ENCODE measurements around the gene IKBKG.
A peak's percentile ranks its signal among the peaks of the same experiment; 100 is the strongest.
"Not testable (repeated sequence)": the region's sequence is repeated elsewhere in the genome, so short reads cannot be mapped to it uniquely, and the experiment has no call there.

The IKBKG gene

GRCh38 chrX:154526901-154527675 is 20.3 kb upstream of the IKBKG start:
- DNase-seq (ENCODE audit: low spot score) = peak; percentile 73

- DNase-seq (ENCODE audit: low spot score) = peak; percentile 37
Measured at GRCh38 chrX:154529206-154529612, 18.2 kb upstream of the IKBKG start.

GRCh38 chrX:154530286-154530685 is 17.1 kb upstream of the IKBKG start:
- no peak for DNase-seq (ENCODE audit: low spot score)

- peak; percentile 58 for DNase-seq (ENCODE audit: low spot score)
Measured at GRCh38 chrX:154531626-154532025, 15.8 kb upstream of the IKBKG start.

- no peak for DNase-seq (ENCODE audit: low spot score)
Measured at GRCh38 chrX:154532690-154533089, 14.7 kb upstream of the IKBKG start.

- DNase-seq (ENCODE audit: low spot score) = peak; percentile 92
Measured at GRCh38 chrX:154534526-154535322, 12.7 kb upstream of the IKBKG start.

GRCh38 chrX:154535892-154536291 is 11.5 kb upstream of the IKBKG start:
- no peak for DNase-seq (ENCODE audit: low spot score)

- DNase-seq (ENCODE audit: low spot score) = no peak
Measured at GRCh38 chrX:154539077-154539476, 8.3 kb upstream of the IKBKG start.

- not testable (repeated sequence) for DNase-seq (ENCODE audit: low spot score)
Measured at GRCh38 chrX:154540365-154540764, 7.1 kb upstream of the IKBKG start.

- peak; percentile 27 for DNase-seq (ENCODE audit: low spot score)
Measured at GRCh38 chrX:154540897-154541535, 6.4 kb upstream of the IKBKG start.

GRCh38 chrX:154541589-154541895 is 5.9 kb upstream of the IKBKG start:
- DNase-seq (ENCODE audit: low spot score) = no peak

GRCh38 chrX:154541896-154542722 is 5.3 kb upstream of the IKBKG start:
- peak; percentile 89 for DNase-seq (ENCODE audit: low spot score)

GRCh38 chrX:154542723-154543424 is 4.5 kb upstream of the IKBKG start:
- DNase-seq (ENCODE audit: low spot score) = no peak

GRCh38 chrX:154545673-154546274 is 1.6 kb upstream of the IKBKG start:
- DNase-seq (ENCODE audit: low spot score) = no peak

- DNase-seq (ENCODE audit: low spot score) = peak; percentile 86
Measured at GRCh38 chrX:154546354-154547244, 821 bp upstream of the IKBKG start, which contains the start of gene G6PD. Gene G6PD, minus strand, starts transcription at chrX:154546846. Its CDS starts 691 bp downstream, at chrX:154546155.

GRCh38 chrX:154548028-154548316 is 552 bp downstream of the IKBKG start:
- peak; percentile 24 for DNase-seq (ENCODE audit: low spot score)

- DNase-seq (ENCODE audit: low spot score) = no peak
Measured at GRCh38 chrX:154549766-154550165, 2.3 kb downstream of the IKBKG start.

- DNase-seq (ENCODE audit: low spot score) = not testable (repeated sequence)
Measured at GRCh38 chrX:154552112-154552806, 4.8 kb downstream of the IKBKG start.

GRCh38 chrX:154558060-154558690 is 10.8 kb downstream of the IKBKG start:
- DNase-seq (ENCODE audit: low spot score) = not testable (repeated sequence)
